A549 (cell line): Measurements from ENCODE around the gene ATP8A2.

Experiments used
- BCL3 ChIP-seq: fragments of >200 bp; sonication (Bioruptor Twin); formaldehyde crosslinking; IDR thresholded peaks from 3 replicates; pipeline ENCODE4 v1.6.1; 2016
- BHLHE40 ChIP-seq: IDR thresholded peaks from 2 replicates; pipeline ENCODE4 v1.6.1; 2012; ENCODE audit warnings: low read depth, low read length, inconsistent platforms
- CBX8 ChIP-seq: fragments of 200-600 bp; sonication (generic); IDR thresholded peaks from 2 replicates; pipeline ENCODE4 v1.6.1; 2016
- CTCF ChIP-seq: fragments of >200 bp; sonication (Bioruptor Twin); formaldehyde crosslinking; IDR thresholded peaks from 3 replicates; pipeline ENCODE4 v1.5.1; 2016
- EP300 ChIP-seq, 2 experiments: fragments of >200 bp; sonication (Bioruptor Twin); formaldehyde crosslinking; IDR thresholded peaks; 2 replicates in 1 of 2; 3 replicates in 1 of 2; pipeline ENCODE4 v1.6.1; 2016 to 2017
- ESRRA ChIP-seq: fragments of 150-350 bp; IDR thresholded peaks from 2 replicates; pipeline ENCODE4 v1.6.1; 2014; ENCODE audit warnings: mild to moderate bottlenecking, low read length, borderline replicate concordance
- POLR2AphosphoS2 ChIP-seq: conservative IDR thresholded peaks from 2 replicates; pipeline ENCODE4 v1.6.1; 2012; ENCODE audit warnings: low read length, improper control_type of control experiment, inconsistent platforms
- RAD21 ChIP-seq, 2 experiments: fragments of >200 bp in 1 of 2; sonication (Bioruptor Twin) in 1 of 2; formaldehyde crosslinking in 1 of 2; IDR thresholded peaks in 1 of 2; conservative IDR thresholded peaks in 1 of 2; 2 replicates in 1 of 2; 3 replicates in 1 of 2; pipeline ENCODE4 v1.6.1; 2012 to 2018; ENCODE audit warnings: inconsistent platforms in 1 of 2
- REST ChIP-seq: fragments of 200-600 bp; sonication (generic); IDR thresholded peaks from 2 replicates; pipeline ENCODE4 v1.6.1; 2016; ENCODE audit warnings: antibody characterized with exemption, mild to moderate bottlenecking, moderate library complexity
- RFX5 ChIP-seq: fragments of 450-650 bp; IDR thresholded peaks from 2 replicates; pipeline ENCODE4 v1.7.1; 2014; ENCODE audit warnings: antibody characterized with exemption, mild to moderate bottlenecking, moderate library complexity

- no peak for TF ChIP-seq BCL3
- TF ChIP-seq CTCF, result no peak
- no peak for TF ChIP-seq CBX8
- no peak for TF ChIP-seq BHLHE40
- no peak for TF ChIP-seq RAD21 (conservative IDR thresholded peaks at IDR 0.05 in 1 of 2, IDR thresholded peaks at IDR 0.05 in 1 of 2)
- no peak for TF ChIP-seq EP300 (IDR thresholded peaks at IDR 0.05)
- TF ChIP-seq REST, result no peak
- TF ChIP-seq RFX5, result no peak
- TF ChIP-seq POLR2AphosphoS2, result no peak
- TF ChIP-seq ESRRA, result no peak
These were observed 591.9 kb downstream of the ATP8A2 start for GRCh38 chr13:25963674-25964073.
